T-helper 1 cell (primary cell): Measurements from ENCODE around the gene MSI2.
"Not testable (repeated sequence)": the region's sequence is repeated elsewhere in the genome, so short reads cannot be mapped to it uniquely, and the experiment has no call there.

Experiments
- DNase-seq, 5 donors: peaks; one replicate each; pipeline ENCODE4 v3.0.0-alpha.2; 2012 to 2020

Gene MSI2

DNA sequence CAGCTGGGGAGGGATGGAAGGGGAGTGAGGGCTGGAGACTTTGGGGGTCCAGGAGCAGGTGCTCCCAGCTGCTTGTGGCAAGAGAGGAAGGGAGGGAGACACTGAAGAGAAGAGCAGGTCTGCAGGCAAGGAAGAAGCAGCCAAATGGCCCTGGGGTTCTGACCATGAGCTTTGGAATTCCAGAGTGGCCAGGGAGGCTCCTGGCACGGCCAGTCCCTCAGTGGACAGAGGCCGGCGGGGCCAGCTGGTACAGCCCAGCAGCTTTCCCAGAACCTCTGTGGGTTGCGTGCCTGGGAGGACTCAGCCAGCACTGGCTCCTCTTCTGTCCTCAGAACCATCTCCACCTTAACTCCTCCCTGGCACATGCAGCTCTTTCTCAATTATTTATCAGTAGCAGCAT, 233.0 kb downstream of the MSI2 start:
- DNase-seq, result no peak

DNA sequence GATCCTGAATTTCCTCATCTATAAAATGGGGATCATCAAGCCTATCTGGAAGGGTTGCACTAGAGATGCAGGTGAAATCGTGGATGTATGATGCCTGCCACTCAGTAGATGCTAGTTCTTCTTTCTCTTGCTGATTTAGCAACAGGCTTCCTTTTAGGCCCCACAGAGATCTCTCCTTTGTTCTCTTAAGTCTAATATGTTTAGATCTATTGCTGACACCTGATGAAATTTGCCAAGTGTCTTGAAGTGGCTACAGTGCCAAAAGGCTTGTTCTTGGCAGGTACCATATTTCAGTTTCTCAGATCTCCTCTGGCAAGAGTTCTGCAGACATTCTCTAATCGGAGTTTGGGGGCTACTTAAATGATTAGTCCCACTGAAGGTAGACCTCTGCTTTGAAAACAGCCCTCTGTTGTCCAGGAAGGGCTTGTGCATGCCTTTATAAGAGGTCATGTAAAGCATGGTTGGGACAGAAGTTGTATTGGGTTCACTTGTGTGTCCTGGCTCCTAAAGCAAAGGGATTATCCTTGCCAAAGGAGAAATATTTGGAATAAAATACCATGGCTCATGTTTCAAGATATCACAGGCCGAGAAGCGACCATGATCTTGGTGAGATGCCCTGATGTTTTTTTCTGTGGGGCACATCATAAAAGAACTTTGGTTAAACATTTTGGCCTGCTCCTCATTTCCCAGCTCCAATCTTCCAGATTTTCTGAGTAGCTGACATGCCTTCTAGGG, 234.0 kb downstream of the MSI2 start:
- DNase-seq, result no peak

DNA sequence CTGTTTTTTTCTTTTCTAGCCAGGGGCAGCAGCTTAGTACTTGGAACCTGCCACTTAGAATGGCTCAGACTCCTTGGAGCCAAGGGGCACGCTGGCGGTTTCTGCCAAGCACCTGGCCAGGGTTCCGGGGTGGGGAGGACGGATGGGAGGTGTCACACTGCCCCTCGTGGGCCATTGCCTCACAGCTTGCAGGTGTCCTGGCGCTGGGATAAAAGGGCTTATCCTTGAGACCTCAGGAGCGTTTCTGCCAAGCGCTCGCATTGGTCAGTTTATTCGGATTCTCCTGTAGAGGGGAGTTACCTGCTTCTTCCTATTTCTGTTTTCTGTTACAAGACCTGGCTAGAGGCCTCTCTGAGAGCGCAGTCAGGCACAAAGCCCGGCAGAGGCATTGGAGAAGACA, 234.6 kb downstream of the MSI2 start:
- DNase-seq, result no peak

DNA sequence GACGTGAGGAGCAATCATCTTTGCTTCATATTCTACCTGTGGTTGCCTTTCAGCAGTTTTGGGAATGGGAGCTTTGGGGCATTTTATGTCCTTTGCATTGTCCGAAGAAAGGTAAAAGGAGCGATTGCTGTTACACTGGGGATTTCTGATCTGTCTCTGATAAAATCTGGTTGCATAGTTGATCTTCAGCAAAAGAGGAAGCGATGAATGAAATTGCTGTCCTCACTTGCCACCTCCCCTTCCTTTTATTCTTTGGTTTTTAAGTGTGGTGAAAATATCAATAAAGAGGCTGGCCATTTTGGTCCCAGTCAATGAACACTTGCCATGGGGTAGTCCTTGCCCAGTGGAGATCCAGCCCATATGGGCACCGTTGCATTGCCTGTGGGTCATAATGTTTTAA, 236.8 kb downstream of the MSI2 start:
- no peak for DNase-seq

DNA sequence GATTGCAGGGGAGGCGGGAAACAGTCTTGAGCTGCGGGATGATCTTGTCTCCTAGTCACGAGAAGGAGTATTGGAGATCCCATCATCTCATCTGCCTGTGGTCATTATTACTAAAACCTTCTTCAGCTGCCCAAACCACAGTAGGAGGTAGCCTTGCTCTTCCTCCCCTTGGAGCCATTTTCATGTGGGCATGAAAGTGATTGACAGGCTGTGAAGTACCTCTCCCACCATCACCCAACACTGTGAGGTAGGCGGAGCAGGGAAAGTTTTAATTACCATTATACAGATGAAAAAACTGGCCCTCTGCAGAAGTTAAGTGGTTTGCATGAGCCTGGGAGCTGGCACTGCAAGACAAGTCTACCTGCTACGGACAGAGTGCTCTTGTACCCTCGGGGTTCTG, 237.3 kb downstream of the MSI2 start:
- no peak for DNase-seq

DNA sequence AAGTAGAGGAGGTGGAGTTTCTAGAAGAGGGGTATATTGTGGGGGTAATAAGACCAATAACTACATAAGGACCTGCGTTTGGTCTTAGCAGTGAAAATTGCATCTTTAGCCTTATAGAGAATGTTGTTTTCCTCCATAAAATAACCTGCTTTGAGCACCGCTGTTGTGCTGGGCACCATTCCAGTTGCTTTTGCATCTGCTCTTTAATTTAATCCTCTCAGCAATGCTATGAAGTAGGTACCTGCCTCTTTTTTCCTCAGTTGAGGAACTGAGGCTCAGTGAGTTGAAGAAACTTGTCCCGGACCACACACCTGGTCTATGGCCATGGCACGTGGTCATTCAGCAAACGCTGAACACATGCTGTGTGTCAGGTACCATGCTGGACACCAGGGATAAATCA, 238.1 kb downstream of the MSI2 start:
- DNase-seq, result no peak

DNA sequence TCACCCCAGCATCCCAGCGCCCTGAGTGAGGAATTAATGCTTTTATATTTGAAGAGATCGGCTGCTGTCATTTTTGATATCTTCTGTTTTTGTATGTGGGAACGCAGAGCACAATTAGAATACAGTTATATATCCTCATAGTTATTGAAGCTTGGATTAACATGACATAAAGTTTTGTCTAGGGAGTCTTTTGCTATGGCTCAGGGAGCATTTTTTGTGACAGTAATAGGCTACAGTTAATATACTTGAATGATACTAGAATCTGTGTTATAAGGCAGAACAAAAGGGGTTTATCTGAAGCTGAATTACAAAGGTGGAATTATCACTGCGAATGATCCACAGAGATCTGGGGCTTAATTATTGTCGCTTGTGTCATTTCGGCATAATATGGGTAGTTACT, 239.4 kb downstream of the MSI2 start:
- no peak for DNase-seq

DNA sequence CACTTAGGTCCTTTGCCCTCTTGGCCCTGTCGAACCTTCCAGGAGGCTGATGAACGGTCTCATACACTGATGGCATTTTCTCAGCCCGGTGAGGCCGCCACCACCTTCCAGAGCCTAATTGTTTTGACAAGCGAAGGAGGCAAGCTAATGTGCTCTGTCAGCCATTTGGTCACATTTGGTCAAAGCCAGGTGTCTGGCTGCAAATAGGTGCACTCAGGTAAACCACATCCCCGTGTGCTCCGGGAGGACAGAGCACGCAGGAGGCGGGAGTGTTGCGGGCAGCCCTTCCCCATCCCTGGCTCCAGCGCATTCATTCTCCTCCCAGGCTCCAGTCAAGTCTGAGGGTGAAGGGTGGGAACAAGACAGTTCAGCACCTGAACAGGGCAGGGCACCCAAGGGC, 240.1 kb downstream of the MSI2 start:
- no peak for DNase-seq

DNA sequence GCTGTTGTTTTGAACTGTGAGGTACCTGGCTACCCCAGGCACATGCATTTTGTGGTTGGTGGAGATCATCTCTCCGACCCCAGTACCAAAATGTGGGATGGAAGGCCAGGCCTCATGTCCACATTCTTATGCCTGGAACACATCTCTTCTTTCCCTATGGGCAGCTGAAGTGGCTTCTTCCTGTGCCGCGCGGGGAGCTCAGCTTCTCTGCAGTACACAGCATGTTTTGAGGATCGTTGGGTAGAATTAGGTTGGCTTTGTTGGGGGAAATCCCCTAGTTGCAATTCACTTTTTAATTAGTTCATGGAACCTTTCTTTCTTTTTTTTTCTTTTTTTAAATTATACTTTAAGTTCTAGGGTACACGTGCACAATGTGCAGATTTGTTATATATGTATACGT, 242.1 kb downstream of the MSI2 start:
- DNase-seq, result no peak

DNA sequence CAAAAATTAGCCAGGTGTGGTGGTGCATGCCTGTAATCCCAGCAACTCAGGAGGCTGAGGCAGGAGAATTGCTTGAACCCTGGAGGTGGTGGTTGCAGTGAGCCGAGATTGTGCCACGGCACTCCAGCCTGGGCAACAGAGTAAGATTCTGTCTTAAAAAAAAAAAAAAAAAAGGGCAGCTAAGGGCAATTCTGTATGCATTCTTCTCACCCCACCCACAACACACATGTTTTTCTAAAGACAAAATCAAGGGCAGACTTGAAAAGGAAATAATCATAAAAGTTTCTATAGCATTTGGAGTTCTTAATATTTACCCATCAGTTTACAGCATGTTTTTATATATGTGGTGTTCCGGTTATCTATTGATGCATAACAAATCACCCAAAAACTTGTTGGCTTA, 242.9 kb downstream of the MSI2 start:
- not testable (repeated sequence) for DNase-seq

DNA sequence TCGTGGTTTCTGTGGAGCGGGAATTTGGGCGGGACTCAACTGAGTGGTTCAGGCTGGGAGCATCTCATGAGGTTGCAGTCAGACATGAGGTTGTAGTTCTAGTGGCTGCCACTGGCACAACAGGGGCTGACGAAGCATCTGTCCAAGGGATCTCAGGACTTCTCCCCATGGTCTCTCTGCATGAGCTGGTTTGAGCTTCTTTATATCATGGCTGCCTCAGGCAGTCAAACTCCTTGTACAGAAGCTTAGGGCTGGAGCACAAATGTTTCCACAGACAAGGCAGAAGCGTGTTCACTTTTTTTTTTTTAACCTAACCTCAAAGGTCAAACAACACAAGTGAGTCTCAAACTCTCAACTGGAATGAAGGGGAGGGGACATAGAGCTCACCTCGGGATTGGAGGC, 243.3 kb downstream of the MSI2 start:
- no peak for DNase-seq

DNA sequence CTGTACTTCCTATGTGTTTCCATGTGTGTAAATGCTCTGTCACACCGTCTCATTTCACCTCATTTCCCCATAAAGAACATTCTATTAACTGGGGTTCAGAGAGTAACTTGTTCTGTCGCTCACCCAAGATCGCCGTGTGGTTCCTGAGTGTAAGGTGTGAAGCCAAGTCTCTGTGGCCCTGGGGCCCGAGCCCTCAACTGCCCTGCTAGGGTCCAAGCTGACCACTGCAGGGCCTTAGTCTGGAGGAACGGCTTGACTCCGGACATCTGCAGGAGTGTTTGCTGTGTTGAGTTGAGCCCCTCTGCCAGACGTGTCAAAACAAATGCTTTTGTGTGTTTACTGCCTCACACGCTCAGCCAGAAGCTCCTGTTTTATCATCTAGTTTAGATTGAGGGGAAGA, 244.7 kb downstream of the MSI2 start:
- DNase-seq, result no peak

DNA sequence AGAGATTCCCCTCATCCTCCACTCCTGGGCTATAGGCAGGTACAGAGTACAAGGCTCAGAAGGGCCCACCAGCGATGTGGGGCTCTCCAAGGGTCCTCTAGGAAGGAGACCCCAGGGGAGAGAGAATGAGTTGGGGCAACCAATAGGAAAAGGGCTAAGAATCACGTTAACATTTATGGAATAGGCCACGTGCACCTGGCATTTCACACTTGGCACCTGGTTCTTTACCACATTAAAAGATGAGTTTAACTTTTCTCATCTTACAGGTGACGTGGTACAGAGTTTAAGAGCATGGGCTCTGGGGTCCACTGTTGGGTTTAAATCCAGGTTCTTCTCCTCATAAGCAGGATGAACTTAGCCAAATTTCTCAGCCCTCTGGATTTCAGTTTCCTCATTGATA, 245.7 kb downstream of the MSI2 start:
- DNase-seq, result no peak

DNA sequence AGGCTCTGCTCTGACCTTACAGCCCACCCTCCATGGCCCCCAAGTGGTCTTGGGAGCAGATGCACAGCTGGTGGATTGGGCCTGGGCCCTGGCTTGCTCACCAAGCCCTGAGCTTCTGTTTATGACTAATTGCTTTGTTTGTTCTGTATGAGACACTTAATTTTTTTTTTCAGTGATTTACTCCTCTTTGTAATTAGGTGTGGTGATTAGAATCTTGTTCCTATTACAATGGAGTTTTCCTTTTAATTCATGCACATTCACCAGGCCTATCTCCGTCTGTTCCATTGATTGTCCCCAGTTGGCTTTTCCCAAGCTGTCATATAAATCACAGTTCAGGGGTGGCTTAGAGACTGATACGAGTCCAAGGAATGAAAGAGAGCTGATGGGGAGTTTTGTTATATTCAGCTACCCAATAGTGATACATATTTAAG, 246.5 kb downstream of the MSI2 start:
- no peak for DNase-seq

DNA sequence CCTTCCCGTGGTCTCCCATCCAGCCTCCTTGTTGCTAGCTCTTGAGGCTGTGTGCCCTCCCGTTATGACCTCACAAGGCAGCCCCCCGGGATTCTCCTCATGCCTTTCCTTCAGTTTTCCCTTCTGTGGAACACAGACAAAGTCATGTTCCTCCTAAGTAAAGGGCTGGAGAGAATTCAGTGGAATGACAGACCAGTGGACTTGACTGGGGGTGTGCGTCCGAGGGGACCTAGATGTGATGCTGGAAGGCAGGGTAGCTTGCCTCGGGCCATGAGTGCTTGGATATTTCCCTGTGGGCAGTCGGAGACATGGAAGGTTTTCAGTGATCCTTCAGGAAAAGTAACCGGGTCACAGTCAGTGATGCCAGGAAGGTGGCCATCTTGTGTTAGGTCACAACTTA, 247.9 kb downstream of the MSI2 start:
- DNase-seq, result no peak

DNA sequence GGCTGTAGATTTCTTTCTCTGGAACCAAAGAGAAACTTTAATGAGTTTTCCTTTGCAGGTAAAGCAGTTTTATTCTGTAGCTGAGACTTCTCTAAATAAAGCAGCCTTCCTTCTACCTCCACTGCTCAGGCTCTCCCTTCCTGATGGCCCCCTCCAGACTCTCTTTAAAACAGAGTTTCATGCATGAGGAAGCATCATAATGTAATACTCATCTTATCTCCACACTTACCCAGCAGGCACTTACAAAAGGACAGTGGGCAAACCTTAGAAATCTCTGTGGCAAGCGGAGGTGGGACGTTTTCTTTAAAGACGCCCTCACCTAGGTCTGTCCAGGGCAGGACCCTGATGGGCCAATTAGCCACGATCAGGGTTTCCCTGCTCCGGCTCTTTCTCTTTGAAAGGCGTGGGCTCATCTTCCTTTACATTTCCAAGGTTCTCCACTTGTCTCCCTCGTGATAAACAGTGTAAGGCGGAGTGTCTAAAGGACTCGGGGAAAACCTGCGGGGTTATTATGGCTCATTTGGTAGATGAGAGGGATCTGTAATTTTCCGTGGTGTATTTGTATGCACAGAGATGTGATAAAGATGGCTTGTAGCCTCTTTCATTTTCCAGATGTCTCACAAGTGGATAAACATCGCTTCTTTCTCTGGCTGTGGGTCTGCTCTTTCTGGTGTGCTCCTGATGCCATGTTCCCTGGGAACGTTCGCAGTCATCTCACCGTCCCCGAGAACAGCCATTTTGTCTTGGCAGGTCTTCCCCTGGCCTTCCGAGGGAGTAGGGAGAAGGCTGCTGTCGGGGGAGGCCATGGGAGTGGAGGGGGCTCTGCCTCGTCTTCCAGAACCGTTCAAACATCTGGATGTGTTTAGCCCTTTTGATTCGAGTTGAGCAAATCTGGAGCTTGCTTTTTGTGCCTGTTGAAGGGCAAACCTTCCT, 249.8 kb downstream of the MSI2 start:
- no peak for DNase-seq

DNA sequence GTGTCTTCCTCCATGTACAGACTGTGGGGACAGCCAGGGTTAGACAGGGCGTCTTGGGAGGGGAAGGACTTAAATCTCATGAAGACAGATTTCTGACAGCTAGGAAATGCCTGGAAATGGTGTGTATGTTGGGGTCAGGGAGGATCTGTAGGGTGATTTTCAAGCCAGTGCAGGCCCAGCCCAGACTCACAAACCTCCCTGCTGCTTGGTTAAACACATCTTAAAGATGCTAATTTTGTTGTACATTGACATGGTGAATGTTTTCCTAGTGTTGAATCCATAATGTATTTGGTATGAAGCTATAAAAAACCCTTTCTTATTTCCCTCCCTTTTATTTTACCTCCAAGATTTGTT, 250.4 kb downstream of the MSI2 start:
- no peak for DNase-seq

DNA sequence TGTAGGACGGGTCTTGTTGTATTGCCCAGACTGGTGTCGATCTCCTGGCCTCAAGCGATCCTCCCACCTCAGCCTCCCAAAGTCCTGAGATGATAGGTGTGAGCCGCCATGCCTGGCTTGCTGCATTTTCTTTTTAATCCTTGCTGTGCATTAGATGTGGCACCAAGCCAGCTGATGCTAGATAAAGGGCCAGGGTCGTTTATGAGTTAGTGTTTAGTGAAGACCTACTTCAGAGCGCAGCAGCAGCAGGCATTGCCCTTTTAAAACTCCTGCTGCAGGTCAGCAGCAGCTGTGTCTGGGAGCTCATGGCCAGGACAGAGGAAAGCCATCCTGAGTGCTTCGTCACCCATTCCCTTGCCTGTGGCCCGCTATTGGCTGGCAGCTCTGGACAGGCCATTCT, 251.5 kb downstream of the MSI2 start:
- no peak for DNase-seq

DNA sequence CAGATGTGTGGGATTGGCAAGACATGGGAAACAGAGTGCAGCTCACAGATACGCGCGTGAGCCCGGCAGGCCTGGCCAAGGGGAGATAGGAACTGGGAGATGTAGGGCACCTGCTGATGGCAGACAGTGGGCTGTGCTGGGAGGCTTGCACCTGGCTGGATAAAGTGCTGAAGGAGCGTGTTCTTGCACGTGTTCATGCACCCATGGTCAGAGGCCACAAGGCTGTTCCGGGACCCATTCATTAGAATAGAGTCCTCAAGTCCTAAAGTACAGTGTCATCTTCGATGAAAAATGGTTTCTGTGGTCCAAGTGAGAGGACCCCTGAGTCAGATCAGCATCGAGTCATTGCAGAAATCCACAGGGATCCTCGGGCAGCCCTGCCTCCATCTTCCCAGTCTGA, 252.3 kb downstream of the MSI2 start:
- DNase-seq, result no peak

DNA sequence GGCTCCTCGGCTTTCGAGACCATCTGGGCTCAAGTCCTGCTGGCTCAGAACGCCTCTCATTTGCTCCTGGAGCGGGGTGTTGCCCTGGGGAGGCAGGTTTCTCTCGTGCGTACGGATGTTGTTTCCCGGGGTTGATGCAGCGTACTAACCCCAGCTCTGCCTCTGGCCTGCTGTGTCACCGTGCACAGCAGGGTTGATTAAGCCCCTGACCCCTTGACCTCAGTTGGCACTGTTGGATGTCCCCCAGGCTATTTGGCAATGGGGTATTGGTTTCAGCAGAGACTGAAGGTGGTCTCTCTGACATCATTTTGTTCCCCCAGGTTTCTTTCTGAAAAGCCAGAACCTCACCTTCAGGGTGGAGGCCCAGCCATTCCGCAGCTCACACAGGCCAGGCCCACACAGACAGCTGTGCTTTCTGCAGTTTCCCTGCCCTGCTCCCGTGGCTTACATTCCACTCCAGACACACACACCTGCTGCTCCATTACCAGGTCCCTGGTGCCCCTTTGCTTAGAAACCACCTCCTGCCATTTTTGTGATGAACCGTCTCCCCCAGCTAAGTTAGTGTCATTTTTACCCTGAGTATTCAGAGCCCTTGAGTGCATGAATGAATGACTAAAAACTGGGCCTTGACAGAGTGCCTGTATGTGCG, 255.3 kb downstream of the MSI2 start:
- DNase-seq, result no peak

DNA sequence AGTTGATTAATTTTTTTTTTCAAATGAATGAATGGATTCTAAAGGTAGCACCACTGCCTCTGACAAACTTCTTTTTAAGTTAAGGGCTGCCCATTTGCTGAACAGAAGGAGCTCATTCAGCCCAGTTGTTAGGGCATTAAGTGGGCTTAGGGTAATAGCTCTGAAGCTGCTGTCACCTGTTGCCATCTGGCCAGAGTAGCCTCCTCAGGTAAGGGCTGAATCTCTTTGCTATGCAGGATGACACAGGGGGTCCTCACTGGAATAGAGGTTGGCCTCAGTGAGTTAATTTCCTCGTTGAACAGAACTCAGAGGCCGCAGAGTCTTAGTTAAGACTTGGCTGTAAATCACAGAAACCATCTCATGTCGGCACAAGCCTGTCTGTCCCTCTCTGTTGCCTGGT, 255.9 kb downstream of the MSI2 start:
- no peak for DNase-seq

DNA sequence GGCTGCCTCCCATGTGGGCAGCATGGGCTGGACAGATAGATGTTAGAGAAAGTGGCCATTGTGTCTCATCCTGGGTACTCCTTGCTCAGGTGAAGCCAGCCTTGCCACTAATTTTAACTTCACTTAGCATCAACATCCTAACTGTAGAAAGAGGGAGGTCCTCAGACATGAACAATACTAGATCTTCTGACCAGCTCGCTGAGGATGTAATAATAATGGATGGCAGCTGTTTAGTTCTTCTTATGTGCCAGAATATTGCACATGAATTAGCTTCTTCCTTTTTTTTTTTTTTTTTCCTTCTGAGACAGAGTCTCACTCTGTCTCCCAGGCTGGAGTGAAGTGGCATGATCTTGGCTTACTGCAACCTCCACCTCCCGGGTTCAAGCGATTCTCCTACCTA, 256.4 kb downstream of the MSI2 start:
- no peak for DNase-seq

DNA sequence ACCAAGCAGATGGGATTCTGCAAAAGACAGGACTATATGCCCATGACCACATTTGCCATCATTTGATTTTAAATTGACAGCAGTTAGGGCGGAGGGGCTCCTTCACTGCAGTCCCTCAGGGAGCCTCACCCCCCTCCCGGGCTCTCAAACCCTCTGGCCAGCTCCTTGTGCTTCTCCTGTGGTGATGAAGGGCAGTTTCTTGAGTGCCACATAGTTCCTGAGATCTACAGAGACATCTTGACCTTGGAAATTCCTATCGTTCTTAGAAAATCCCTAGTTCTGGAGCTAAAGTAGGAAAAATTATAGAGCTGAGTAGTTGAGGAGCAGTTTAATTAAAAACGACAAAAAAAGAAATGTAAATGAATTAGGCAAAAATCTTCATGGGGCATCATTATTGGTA, 257.2 kb downstream of the MSI2 start:
- DNase-seq, result no peak

DNA sequence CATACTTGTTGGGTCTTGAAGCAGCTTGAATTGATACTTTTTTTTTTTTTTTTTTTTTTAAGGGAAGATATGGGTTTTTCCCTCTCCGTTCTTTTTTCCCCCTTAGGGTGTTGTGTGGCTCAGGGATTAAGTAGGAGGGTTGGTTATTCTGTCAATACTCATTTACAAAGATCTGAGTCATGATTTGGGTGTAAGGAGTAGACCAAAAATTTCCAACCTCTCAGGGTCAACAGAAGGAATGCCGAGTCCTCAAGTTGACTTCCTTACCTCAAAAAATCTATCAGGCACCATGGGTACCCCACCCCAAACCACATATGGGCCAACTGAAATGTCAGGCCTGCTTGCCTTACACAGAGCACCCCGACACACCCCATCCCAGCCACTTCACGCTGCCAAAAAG, 258.3 kb downstream of the MSI2 start:
- no peak for DNase-seq
